C4-2B (cell line): Measurements from ENCODE around the gene TMEM143.

Source experiments
- H3K27ac ChIP-seq: fragments of 450-650 bp; 2 replicates; pipeline ENCODE4 v1.5.1; 2017
- ZFX ChIP-seq: fragments of 450-650 bp; IDR thresholded peaks from 2 replicates; pipeline ENCODE4 v1.6.1; 2017
- TF ChIP-seq, protein P1 (sequence below): fragments of 450-650 bp; conservative IDR thresholded peaks from 2 replicates; pipeline ENCODE4 v1.5.1; 2017; ENCODE audit warnings: mild to moderate bottlenecking

The TMEM143 gene

GRCh38 chr19:48342414-48342738 is 21.4 kb downstream of the TMEM143 start:
- H3K27ac ChIP-seq: no peak overlapping the region
- TF ChIP-seq ZFX: no peak
- TF ChIP-seq, protein P1, sequence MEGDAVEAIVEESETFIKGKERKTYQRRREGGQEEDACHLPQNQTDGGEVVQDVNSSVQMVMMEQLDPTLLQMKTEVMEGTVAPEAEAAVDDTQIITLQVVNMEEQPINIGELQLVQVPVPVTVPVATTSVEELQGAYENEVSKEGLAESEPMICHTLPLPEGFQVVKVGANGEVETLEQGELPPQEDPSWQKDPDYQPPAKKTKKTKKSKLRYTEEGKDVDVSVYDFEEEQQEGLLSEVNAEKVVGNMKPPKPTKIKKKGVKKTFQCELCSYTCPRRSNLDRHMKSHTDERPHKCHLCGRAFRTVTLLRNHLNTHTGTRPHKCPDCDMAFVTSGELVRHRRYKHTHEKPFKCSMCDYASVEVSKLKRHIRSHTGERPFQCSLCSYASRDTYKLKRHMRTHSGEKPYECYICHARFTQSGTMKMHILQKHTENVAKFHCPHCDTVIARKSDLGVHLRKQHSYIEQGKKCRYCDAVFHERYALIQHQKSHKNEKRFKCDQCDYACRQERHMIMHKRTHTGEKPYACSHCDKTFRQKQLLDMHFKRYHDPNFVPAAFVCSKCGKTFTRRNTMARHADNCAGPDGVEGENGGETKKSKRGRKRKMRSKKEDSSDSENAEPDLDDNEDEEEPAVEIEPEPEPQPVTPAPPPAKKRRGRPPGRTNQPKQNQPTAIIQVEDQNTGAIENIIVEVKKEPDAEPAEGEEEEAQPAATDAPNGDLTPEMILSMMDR: no peak

- TF ChIP-seq, protein P1: no peak
- TF ChIP-seq ZFX: no peak
- no peak overlapping the region for H3K27ac ChIP-seq
Measured at GRCh38 chr19:48341515-48342413, 22.0 kb downstream of the TMEM143 start.

DNA sequence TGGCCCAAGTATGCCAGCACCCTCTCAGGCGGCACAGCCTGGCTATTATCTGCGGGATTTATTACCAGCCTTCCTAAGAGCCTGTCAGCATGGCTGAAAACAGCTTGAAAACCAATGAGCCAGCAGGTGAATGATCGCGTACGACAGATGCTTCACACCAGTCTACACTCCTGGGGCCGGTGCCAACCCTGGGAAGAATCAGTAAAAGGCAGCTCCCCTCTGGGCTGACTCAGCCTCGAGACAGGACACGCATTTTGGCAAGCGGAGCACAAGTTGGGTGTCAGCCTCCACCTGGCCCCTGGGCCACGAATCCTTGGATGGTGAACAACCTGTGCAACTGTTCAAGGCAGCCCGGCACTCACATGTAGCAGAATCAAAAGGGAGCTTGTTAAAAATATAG is 22.7 kb downstream of the TMEM143 start:
- H3K27ac ChIP-seq: no peak overlapping the region
- TF ChIP-seq, protein P1: no peak
- no peak for TF ChIP-seq ZFX

DNA sequence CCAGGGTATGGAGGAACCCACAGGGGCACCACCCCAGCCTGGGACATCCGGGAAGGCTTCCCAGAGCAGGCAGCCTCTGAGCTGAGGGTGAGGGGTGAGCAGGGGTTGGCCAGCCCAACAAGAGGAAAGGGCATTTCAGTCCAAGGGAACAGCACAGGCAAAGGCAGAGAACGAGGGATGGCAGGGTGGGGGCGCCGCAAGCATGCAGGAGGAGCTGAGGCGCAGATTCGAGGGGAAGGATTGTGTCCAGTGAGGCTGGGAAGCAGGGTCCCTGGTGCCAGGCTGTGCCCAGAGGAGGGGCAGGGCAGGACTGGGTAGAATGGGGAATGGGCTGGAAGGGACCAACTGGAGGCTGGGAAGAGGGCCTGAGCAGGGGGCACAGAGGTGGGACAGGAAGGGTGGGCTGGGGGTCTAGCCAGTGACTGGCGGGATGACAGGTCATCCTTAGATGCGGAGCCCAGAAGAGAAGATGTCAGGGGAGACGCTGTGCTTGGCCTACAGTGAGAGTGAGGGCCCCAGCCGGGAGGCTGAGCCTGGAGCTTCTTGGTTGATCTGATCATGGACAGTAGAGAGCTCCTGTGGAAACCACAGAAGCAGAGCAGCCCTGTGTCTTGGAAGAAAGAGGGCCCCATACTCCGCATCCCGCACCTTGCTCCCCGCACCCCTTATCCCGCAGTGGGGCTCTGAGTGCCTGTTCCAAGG is 24.8 kb downstream of the TMEM143 start:
- H3K27ac ChIP-seq: no peak overlapping the region
- TF ChIP-seq, protein P1: no peak
- TF ChIP-seq ZFX: no peak

- H3K27ac ChIP-seq: no peak overlapping the region
- TF ChIP-seq, protein P1: no peak
- TF ChIP-seq ZFX: no peak
Measured at GRCh38 chr19:48338253-48338755, 25.4 kb downstream of the TMEM143 start.

GRCh38 chr19:48333467-48334384 is 30.0 kb downstream of the TMEM143 start:
- H3K27ac ChIP-seq: peak overlapping the region; percentile 86
- TF ChIP-seq ZFX: no peak
- TF ChIP-seq, protein P1: peak; percentile 73
